Neural progenitor cell (in vitro differentiated cells): Measurements from ENCODE around the gene PHACTR1.

ENCODE experiments used
- CTCF ChIP-seq: fragments of 200-600 bp; sonication (generic); IDR thresholded peaks from 2 replicates; pipeline ENCODE4 v1.5.1; 2017; ENCODE audit warnings: antibody characterized with exemption, mild to moderate bottlenecking
- EZH2 ChIP-seq: fragments of 200-600 bp; sonication (generic); IDR thresholded peaks from 2 replicates; pipeline ENCODE4 v1.6.1; 2017; ENCODE audit warnings: antibody characterized with exemption, mild to moderate bottlenecking, moderate library complexity

DNA sequence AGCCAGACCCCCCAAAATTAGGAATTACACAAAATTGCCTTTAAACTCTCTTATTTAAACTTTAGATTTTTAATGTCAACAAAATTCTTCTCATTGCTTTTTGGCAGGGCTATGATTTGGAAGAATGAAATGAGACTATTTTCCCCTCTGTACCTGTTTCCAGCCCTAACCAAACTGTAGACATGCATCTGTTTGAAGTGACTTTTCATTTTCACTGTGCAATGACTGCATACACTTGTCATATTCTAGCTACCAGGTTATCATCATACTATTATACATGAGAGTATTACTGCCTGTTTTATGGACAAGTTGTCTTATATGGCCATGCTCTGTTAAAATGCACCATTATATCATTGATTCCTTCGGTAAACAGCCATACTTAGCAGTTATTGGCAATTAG lies 316.6 kb downstream of the PHACTR1 start:
- TF ChIP-seq CTCF (no peak), EZH2 (no peak)
